GM23338 (cell line): ENCODE results near the gene REG3G. TPM values are rescaled to one million over a fixed set of nuclear protein-coding genes. Genes with fewer than 3 reads are reported as not detected.

ENCODE experiments used
- ATAC-seq: fragments of 200-7000 bp; cut with Tn5 transposase; 3 replicates; pipeline ENCODE4 v1.9.1; 2020
- DNase-seq: peaks from one replicate; pipeline ENCODE4 v3.0.0-alpha.2; 2015; ENCODE audit warnings: low spot score
- H2AFZ ChIP-seq: fragments of 200-600 bp; sonication (generic); 2 replicates; pipeline ENCODE4 v1.8.0; 2016; ENCODE audit warnings: antibody characterized with exemption, mild to moderate bottlenecking, moderate library complexity
- H3F3A ChIP-seq: fragments of 200-600 bp; sonication (generic); replicated peaks from 2 replicates; pipeline ENCODE4 v1.8.0; 2017; ENCODE audit warnings: antibody characterized with exemption, mixed run types, low read depth
- H3K27ac ChIP-seq: fragments of 200-600 bp; sonication (generic); 2 replicates; pipeline ENCODE4 v1.6.1; 2016; ENCODE audit warnings: low read depth
- H3K27me3 ChIP-seq: fragments of 200-600 bp; sonication (generic); 2 replicates; pipeline ENCODE4 v1.8.0; 2016; ENCODE audit warnings: mild to moderate bottlenecking, mixed run types, moderate library complexity; ENCODE audit not compliant: insufficient read depth
- H3K36me3 ChIP-seq: fragments of 200-600 bp; sonication (generic); 2 replicates; pipeline ENCODE4 v1.8.0; 2016; ENCODE audit warnings: mild to moderate bottlenecking; ENCODE audit not compliant: insufficient read depth
- H3K4me1 ChIP-seq: fragments of 200-600 bp; sonication (generic); 2 replicates; pipeline ENCODE4 v1.8.0; 2016; ENCODE audit warnings: mild to moderate bottlenecking, moderate library complexity; ENCODE audit not compliant: insufficient read depth
- H3K4me2 ChIP-seq: fragments of 200-600 bp; sonication (generic); 2 replicates; pipeline ENCODE4 v1.7.1; 2017; ENCODE audit warnings: mixed run types
- H3K4me3 ChIP-seq: fragments of 200-600 bp; sonication (generic); 2 replicates; pipeline ENCODE4 v1.6.1; 2016; ENCODE audit warnings: mixed run types
- H3K79me2 ChIP-seq: fragments of 200-600 bp; sonication (generic); replicated peaks from 2 replicates; pipeline ENCODE4 v1.8.0; 2017; ENCODE audit warnings: mild to moderate bottlenecking; ENCODE audit not compliant: insufficient read depth
- H3K9me2 ChIP-seq: fragments of 200-600 bp; sonication (generic); 2 replicates; pipeline ENCODE4 v1.8.0; 2017; ENCODE audit not compliant: insufficient read depth
- H4K20me1 ChIP-seq: fragments of 200-600 bp; sonication (generic); replicated peaks from 2 replicates; pipeline ENCODE4 v1.8.0; 2017; ENCODE audit warnings: mild to moderate bottlenecking; ENCODE audit not compliant: insufficient read depth
- H3K27ac Mint-ChIP-seq: 2 replicates; pipeline ENCODE4 v1.8.0; 2020; ENCODE audit warnings: inconsistent platforms, mild to moderate bottlenecking, moderate library complexity, mixed read lengths
- H3K27me3 Mint-ChIP-seq: 3 replicates; pipeline ENCODE4 v1.8.0; 2022; ENCODE audit warnings: low read depth, mild to moderate bottlenecking, moderate library complexity, mixed read lengths, inconsistent platforms; ENCODE audit not compliant: insufficient read depth, poor library complexity
- H3K36me3 Mint-ChIP-seq: 3 replicates; pipeline ENCODE4 v1.8.0; 2021; ENCODE audit warnings: low read depth, mild to moderate bottlenecking, inconsistent platforms, moderate library complexity, mixed read lengths
- H3K4me1 Mint-ChIP-seq: 3 replicates; pipeline ENCODE4 v1.8.0; 2020; ENCODE audit warnings: mild to moderate bottlenecking, inconsistent platforms, mixed read lengths
- H3K4me3 Mint-ChIP-seq: 3 replicates; pipeline ENCODE4 v1.8.0; 2021; ENCODE audit warnings: moderate library complexity, mild to moderate bottlenecking, inconsistent platforms, mixed read lengths
- H3K9me3 Mint-ChIP-seq: 3 replicates; pipeline ENCODE4 v1.8.0; 2020; ENCODE audit warnings: moderate library complexity, mild to moderate bottlenecking, inconsistent platforms, mixed read lengths
- CREB1 ChIP-seq: fragments of 250-450 bp; sonication (Bioruptor Pico); IDR thresholded peaks from 2 replicates; pipeline ENCODE4 v1.5.0; 2020; ENCODE audit warnings: low read depth, mild to moderate bottlenecking, moderate library complexity
- CTCF ChIP-seq, 2 experiments: fragments of 200-600 bp in 1 of 2; sonication (generic) in 1 of 2; conservative IDR thresholded peaks; 2 replicates each; pipeline versions ENCODE4 v1.5.1 to v1.6.1; 2016 to 2017; ENCODE audit warnings: antibody characterized with exemption in 2 of 2, low read depth in 2 of 2, mild to moderate bottlenecking in 2 of 2, moderate library complexity in 1 of 2
- ETS1 ChIP-seq: IDR thresholded peaks from 2 replicates; pipeline ENCODE4 v1.6.1; 2016; ENCODE audit warnings: antibody characterized with exemption
- EZH2 ChIP-seq: fragments of 200-600 bp; sonication (generic); IDR thresholded peaks from one replicate; pipeline ENCODE4 v1.8.0; 2017; ENCODE audit warnings: antibody characterized with exemption, mild to moderate bottlenecking, low read depth; ENCODE audit not compliant: unreplicated experiment
- EZH2phosphoT487 ChIP-seq: fragments of 200-600 bp; sonication (generic); IDR thresholded peaks from one replicate; pipeline ENCODE4 v1.8.1; 2018; ENCODE audit warnings: antibody characterized with exemption; ENCODE audit not compliant: unreplicated experiment
- JUNB ChIP-seq: IDR thresholded peaks from one replicate; pipeline ENCODE4 v1.6.1; 2016; ENCODE audit warnings: antibody characterized with exemption; ENCODE audit not compliant: unreplicated experiment
- NANOG ChIP-seq: IDR thresholded peaks from 2 replicates; pipeline ENCODE4 v1.6.1; 2016; ENCODE audit warnings: antibody characterized with exemption, borderline replicate concordance
- POLR2AphosphoS5 ChIP-seq: IDR thresholded peaks from 2 replicates; pipeline ENCODE4 v1.6.1; 2016; ENCODE audit warnings: antibody characterized with exemption, low read depth
- REST ChIP-seq: IDR thresholded peaks from one replicate; pipeline ENCODE4 v1.6.1; 2018; ENCODE audit warnings: antibody characterized with exemption; ENCODE audit not compliant: unreplicated experiment
- STAT1 ChIP-seq: IDR thresholded peaks from one replicate; pipeline ENCODE4 v1.6.1; 2016; ENCODE audit warnings: antibody characterized with exemption; ENCODE audit not compliant: unreplicated experiment
- ZNF114 ChIP-seq: fragments of 250-450 bp; sonication (Bioruptor Pico); IDR thresholded peaks from 2 replicates; pipeline ENCODE4 v1.5.0; 2020; ENCODE audit warnings: mild to moderate bottlenecking, moderate library complexity
- ZNF331 ChIP-seq: fragments of 250-450 bp; sonication (Bioruptor Pico); IDR thresholded peaks from 2 replicates; pipeline ENCODE4 v1.5.0; 2020; ENCODE audit warnings: low read depth, mild to moderate bottlenecking, moderate library complexity
- ZNF462 ChIP-seq: fragments of 250-450 bp; sonication (Bioruptor Pico); IDR thresholded peaks from 2 replicates; pipeline ENCODE4 v1.5.0; 2020; ENCODE audit warnings: mild to moderate bottlenecking, moderate library complexity
- polyA plus RNA-seq: library from polyadenylated mRNA; unstranded; fragments of >200 nt; fragmentation: Nextera tagmentation; extraction: Ambion mirVana; gene quantifications from 2 replicates; pipeline ENCODE4 v1.2.1, GENCODE V29; 2016
- total RNA-seq: library from RNA; depleted of rRNA; stranded (reverse); fragments of >200 nt; shearing (Covaris generic); gene quantifications from 2 replicates; pipeline ENCODE4 v1.2.3, GENCODE V29; 2014

Gene REG3G
- total and polyA plus RNA-seq, 2 experiments from 2014 or later: not detected

- no peaks in the 10 kb centered on the region for H3K9me3 Mint-ChIP-seq
- no peaks in the 10 kb centered on the region; the same call in 2 of the 3 replicates for H3K4me1 Mint-ChIP-seq
- H2AFZ ChIP-seq: no peak overlapping the region
- H3K27me3 ChIP-seq: no peaks in the 10 kb centered on the region
- H3K27me3 Mint-ChIP-seq: peaks cover 4% of the 10 kb centered on the region
- DNase-seq: no peak
- peaks cover 12% of the 10 kb centered on the region for H3K9me2 ChIP-seq
- no peak for TF ChIP-seq EZH2phosphoT487
- TF ChIP-seq ZNF331 (CRISPR knock-in tag): no peak
- TF ChIP-seq ETS1: no peak
- no peak for TF ChIP-seq NANOG
- no peak for TF ChIP-seq REST
- no peak for TF ChIP-seq JUNB
- no peak for TF ChIP-seq ZNF114
- no peak for TF ChIP-seq ZNF462 (CRISPR knock-in tag)
- TF ChIP-seq STAT1: no peak
- no peak for TF ChIP-seq CTCF (conservative IDR thresholded peaks at IDR 0.05; ENCODE audit: low read depth in 2 of 2)
- TF ChIP-seq CREB1 (CRISPR knock-in tag): no peak
- TF ChIP-seq EZH2: no peak
- TF ChIP-seq POLR2AphosphoS5: no peak
- H3F3A ChIP-seq: no peaks in the 10 kb centered on the region
- no peak overlapping the region for H3K27ac ChIP-seq
- H3K36me3 Mint-ChIP-seq: no peaks in the 10 kb centered on the region
- no peak overlapping the region for H3K4me3 ChIP-seq
- no peaks in the 10 kb centered on the region for H4K20me1 ChIP-seq
- no peak overlapping the region for H3K4me2 ChIP-seq
- no peak overlapping the region for H3K27ac Mint-ChIP-seq
- H3K4me3 Mint-ChIP-seq: no peak overlapping the region
- no peak for ATAC-seq
- peaks cover 7% of the 10 kb centered on the region; the same call in 1 of the 2 replicates for H3K4me1 ChIP-seq
- no peaks in the 10 kb centered on the region for H3K36me3 ChIP-seq
- no peaks in the 10 kb centered on the region for H3K79me2 ChIP-seq
Observed at GRCh38 chr2:79011496-79011895, 14.0 kb upstream of the REG3G start.
